ENCODE results near the gene SPANXB1. TPM values are rescaled to one million over a fixed set of nuclear protein-coding genes. Genes with fewer than 3 reads are reported as not detected.
"Not testable (repeated sequence)": the region's sequence is repeated elsewhere in the genome, so short reads cannot be mapped to it uniquely, and the experiment has no call there.

The SPANXB1 gene
- total RNA-seq, 1 experiment from 2014 or later, result not detected

DNA sequence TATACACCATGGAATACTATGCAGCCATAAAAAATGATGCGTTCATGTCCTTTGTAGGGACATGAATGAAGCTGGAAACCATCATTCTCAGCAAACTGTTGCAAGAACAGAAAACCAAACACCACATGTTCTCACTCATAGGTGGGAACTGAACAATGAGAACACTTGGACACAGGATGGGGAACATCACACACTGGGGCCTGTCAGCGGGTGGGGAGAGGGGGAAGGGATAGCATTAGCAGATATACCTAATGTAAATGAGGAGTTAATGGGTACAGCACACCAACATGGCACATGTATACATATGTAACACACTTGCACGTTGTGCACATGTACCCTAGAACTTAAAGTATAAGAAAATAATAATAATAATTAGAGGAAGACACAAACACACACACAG, 47.5 kb downstream of the SPANXB1 start:
- BruUV-seq (replicated peaks); H4K20me1 ChIP-seq (ENCODE audit: insufficient read depth); CTCF ChIA-PET; H3K4me2 ChIP-seq (ENCODE audit: low read length); H3K4me1 ChIP-seq (ENCODE audit: control insufficient read depth in 1 of 2, insufficient read depth in 2 of 2, low read length in 2 of 2); H3K9me3 ChIP-seq (ENCODE audit: control insufficient read depth in 1 of 2, insufficient read depth in 1 of 2, low read depth in 1 of 2, low read length in 2 of 2); DNase-seq (ENCODE audit: low read depth, low spot score); POLR2A ChIA-PET; H3K27me3 ChIP-seq (ENCODE audit: insufficient read depth, low read length); H3K27ac ChIP-seq (ENCODE audit: low read depth, low read length); H3K9ac ChIP-seq (ENCODE audit: low read length); H3K4me3 ChIP-seq (replicated peaks in 1 of 2; ENCODE audit: low read depth in 1 of 2, low read length in 2 of 2); H3K9me2 ChIP-seq (ENCODE audit: insufficient read depth); ATAC-seq; H3K36me3 ChIP-seq (ENCODE audit: control insufficient read depth in 1 of 2, insufficient read depth in 2 of 2, low read length in 2 of 2); intact Hi-C loops (cut with micrococcal nuclease); RAD21 ChIA-PET (ENCODE audit: low non-redundant PET in 1 of 2, low total read pairs in 2 of 2, uncharacterized antibody in 2 of 2, unreplicated experiment in 2 of 2); H3K79me2 ChIP-seq (ENCODE audit: insufficient read depth, low read length); H2AFZ ChIP-seq (ENCODE audit: low read depth, low read length, poor library complexity, severe bottlenecking): not testable (repeated sequence)

DNA sequence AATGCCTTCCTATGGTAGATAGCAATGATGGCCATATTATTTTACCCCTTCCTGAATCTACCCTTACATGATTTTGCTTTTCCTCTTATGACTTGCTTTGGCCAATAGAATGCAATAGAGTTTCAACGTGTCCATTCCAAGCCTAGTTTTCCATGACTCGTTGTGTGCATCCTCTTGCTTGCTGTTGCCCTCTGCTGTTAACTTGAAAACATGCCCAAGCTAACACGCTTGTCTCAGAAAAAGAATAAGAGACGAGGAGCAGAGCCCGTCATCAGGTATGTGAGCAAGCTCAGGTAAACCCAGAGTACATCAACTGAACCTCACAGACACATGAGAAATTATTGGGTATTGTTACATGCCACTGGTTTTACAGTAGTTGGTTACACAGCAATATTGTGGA, 49.7 kb downstream of the SPANXB1 start:
- H2AFZ ChIP-seq (ENCODE audit: low read depth, low read length, poor library complexity, severe bottlenecking); H3K36me3 ChIP-seq (ENCODE audit: control insufficient read depth in 1 of 2, insufficient read depth in 2 of 2, low read length in 2 of 2); ATAC-seq; POLR2A ChIA-PET; DNase-seq (ENCODE audit: low read depth, low spot score); H3K4me1 ChIP-seq (ENCODE audit: control insufficient read depth in 1 of 2, insufficient read depth in 2 of 2, low read length in 2 of 2); H3K9me2 ChIP-seq (ENCODE audit: insufficient read depth); H4K20me1 ChIP-seq (ENCODE audit: insufficient read depth); H3K79me2 ChIP-seq (ENCODE audit: insufficient read depth, low read length); H3K27ac ChIP-seq (ENCODE audit: low read depth, low read length); intact Hi-C loops (cut with micrococcal nuclease); H3K27me3 ChIP-seq (ENCODE audit: insufficient read depth, low read length); RAD21 ChIA-PET (ENCODE audit: low non-redundant PET in 1 of 2, low total read pairs in 2 of 2, uncharacterized antibody in 2 of 2, unreplicated experiment in 2 of 2); H3K9ac ChIP-seq (ENCODE audit: low read length); H3K9me3 ChIP-seq (ENCODE audit: control insufficient read depth in 1 of 2, insufficient read depth in 1 of 2, low read depth in 1 of 2, low read length in 2 of 2); H3K4me3 ChIP-seq (replicated peaks in 1 of 2; ENCODE audit: low read depth in 1 of 2, low read length in 2 of 2); H3K4me2 ChIP-seq (ENCODE audit: low read length); CTCF ChIA-PET; BruUV-seq (replicated peaks): not testable (repeated sequence)

Other genes starting within 250 kb of the SPANXB1 start
- not detected for gene LDOC1, start 174.5 kb downstream of the SPANXB1 start, total RNA-seq (2021; ENCODE audit: unreplicated experiment)
- gene SPANXC, start 239.9 kb downstream of the SPANXB1 start, total RNA-seq (2021; ENCODE audit: unreplicated experiment), result not detected

All from HCT116 (cell line).